NOMO-1 (cell line): Measurements from ENCODE around the gene MNT.

Experiments
- DNase-seq, 2 experiments: peaks; one replicate each; lab custom pipeline; 2025; ENCODE audit not compliant: unreplicated experiment in 2 of 2; lab: John Stamatoyannopoulos, UW

MNT gene

DNA sequence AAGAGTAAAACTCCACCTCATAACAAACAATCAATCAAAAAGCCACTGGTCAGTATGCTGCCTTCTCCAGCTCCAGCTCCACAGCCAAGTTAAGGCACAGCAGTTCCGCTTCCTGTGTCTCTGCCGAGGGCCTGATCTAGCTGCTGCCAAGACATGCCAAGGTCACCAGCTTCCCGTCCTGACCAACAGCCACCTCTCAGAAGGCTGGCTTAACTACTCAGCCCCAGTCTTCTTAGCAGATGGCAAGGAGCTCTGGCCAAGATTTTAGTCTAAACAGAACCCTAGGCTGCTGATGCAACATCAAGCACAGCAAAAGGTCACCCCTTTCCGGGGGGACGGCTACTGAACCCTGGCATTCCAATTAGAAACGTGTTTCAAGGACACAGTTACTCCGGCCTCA, 17.7 kb upstream of the MNT start:
- DNase-seq = no peak

DNA sequence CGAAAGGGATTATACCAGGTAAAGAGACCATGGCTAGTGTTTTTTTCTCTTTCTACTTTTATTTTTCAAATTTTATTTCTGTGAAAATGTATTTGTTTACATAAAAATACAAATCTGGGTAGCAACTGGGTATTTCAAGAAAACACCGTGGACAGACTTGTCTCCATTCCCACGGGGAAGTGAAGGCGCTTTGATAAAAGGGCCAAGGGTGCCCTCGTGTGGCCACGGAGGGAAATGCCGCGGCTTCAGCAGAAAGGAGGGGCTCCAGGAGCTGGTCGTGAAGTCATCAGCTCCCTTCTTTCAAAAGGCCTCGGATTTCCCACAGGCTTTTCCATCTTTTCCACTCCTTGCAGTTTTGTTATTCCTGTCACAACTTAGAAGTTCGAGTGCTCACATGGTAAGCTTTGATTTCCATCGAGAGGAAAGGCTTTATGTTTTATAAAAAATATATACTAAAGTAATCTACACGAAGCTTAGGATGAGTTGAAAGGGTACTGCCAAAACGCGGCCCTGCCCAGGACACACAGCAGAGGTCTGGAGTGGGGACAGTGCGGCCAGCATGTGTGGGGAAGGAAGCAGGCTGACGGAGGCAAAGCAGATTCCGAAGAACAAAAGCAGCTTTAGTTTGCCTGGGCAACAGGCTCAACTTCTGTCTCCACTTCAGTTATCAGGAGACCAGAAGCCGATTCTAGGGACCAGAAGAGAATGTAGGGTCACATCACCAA, 15.3 kb upstream of the MNT start:
- DNase-seq = peak; percentile 21 to 59

DNA sequence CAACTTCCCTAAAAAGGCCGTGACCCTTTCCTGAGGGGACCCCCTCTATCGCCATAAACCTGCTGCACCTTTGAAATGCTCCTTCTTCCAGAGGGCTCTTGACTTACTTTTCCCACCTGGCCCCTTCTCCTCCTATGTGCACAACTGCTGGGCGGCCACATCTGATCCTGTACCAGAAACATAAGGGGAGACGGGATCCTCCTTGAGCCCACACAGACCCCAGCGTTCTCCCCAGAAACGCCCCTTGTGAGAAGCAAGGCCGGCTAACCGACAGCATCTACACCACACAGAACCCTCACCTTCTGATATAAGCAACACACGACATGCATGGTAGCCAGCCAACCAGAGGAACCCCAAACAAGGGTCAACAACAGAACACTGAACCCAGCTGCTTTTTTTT, 14.2 kb upstream of the MNT start:
- no peak for DNase-seq

DNA sequence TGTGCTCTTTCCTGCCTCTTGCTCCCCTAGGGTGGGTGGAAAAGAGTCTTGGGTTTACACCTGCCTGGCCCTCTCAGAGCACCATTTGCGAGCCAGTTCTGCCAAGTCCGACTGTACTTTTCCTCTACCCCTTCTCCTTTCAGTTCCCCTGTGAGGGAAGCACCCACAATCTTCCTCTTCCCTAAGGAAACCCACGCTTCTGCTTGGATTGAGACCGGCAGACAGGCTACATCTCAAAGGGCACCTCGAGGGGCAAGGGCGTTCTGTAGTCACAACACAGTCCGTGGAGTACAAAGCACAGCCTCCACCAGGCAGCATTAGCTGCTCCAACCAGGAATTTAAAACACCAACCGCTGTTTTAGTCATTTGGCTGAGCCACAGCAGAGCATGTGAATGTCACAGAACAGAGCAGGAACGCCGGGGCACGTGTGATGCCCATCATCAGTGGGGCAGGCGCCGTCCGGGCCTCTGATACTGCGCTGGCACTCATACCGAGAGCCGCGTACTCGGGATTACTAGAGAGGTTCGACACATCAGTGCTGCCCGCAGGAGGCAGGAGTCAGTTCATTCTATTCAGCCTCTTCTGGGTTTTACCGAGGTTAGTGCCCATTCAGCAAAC, 13.7 kb upstream of the MNT start:
- DNase-seq = no peak

DNA sequence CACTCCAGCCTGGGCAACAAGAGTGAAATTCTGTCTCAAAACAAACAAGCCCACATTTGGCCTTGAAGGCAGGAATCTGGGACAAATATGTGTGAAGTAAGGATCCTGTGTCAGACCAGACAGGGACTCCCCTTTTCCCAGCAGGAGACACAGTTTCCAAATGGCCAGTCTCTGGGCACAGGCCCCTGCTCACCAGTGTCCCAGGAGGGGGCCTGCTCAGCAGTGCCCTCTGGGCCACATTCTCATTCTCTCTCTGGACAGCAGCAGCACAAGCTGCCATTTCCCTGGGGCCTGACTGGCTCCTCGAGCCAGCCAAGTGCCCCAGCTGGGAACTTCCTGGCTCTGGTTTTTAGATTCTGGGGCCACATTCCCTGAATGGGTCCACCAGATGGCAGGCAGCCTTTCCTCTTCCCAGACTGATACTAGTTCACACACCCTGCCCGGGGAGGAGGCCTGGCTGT, 11.7 kb upstream of the MNT start:
- no peak for DNase-seq

DNA sequence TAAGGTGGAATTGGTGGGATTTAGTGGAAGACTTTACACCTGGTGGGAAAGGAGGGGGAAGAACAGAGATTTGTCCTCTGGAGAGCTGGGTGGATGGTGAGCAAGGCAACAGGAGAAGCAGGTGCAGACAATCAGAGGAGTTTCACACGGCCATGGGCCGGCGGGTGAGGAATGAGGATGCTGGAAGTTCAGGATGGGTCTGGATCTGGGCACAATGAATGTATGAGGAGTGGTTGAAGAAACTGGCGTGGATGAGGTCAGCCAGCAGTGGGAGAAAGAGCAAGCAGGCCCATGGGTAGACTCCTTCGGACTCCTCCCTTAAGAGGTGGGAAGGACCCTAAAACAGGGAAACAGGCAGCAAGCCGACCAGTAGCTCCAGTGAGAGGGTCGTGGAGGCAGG, 10.1 kb upstream of the MNT start:
- DNase-seq = no peak

DNA sequence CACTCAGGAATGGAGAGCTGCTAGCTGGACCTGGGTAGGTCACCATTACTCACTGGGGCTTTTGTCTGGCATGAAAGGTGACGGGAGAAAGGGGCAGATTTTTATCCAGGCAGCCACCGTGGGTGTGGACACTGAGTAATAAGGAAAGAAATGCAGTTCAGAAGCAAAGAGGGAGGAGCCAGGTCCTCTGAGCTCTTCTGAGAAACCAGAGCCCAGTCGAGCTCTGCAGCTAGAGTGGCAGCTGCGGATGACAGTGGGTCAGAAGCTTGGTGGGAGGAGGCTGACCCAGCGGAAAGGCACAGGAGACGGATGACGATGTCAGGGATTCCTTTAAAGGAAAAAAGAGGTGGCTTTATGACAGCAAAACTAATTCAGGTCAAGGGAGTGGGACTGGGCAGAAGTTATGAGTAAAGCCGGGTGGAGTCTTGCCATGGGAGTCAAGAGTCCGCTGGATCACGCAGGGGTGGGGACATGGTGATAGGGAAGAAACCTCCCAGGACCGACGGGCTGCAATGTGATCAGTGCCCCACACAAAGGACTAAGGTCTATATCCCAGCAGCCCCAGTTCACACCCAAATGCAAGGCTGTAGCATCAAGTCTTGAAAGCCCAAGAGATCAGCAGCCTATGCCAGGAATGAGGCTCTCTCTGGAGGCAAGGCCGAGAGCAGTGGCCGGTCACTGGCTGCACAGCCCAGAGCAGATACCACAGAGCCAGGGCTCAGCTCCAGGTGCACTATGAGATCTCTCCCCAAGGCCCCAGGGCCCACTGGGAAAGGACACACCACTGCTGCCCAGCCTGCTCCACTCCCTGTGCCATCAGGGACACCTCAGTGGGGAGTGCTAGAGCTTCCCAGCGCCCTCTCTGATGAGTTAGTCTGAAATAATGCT, 6.3 kb upstream of the MNT start:
- DNase-seq = no peak

DNA sequence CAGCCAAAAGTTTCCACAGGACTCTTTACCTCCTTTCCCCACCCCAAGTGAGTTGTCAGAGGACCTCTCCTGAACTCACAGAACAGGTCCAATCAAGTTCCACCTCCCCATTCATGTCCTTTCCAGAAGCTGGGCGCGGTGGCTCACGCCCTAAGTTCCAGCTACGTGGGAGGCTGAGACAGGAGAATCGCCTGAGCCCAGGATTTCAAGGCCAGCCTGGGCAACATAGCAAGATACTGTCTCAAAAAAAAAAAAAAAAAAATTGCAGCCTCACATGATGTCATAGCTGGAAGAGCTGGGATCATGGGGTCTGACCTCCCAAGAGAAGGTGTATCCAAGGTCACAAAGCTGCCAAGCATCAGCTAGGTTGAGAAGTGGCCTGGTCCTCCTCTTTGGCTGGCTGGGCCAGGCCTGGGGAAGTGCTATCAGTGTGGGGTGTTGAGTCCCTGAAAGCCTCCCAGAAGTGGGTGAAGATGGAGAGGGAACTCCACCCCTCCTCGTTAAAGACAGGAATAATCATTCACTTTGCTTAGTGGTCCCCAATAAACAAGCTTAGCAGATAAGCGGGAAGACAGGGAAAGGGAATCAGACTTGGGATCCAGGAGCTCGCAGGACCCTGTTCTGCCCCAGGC, 5.5 kb upstream of the MNT start:
- no peak for DNase-seq

DNA sequence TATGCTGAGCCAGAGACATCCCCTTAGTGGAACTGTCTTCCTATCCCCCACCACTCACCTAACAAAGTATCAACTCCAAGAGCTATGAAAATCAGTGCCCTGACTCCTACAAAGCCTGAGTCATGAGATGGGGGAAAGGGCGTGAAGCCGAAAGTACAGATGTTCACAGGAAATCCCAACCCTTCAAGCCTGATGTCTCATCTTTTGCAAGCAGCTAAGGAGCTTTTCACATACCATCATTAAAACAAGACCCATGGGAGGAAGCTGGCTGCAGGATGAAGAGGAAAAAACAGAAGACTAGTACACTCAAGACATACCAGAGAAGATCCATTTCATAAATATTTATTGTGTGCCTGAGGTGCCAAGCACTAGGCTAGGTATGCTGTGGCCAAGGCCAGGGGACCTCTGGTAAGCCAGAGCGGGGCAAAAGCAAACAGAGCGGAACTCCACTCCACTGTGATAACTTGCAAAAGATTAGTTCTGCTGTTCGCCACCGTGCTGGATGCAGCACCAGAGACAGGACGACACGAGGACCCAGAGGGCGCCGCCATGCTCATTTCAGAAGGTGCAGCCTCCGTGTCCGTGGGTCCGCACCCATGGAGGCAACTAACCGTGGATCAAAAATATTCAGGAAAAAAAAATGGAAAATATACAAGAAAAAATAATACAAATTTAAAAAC, 4.5 kb upstream of the MNT start:
- no peak for DNase-seq

DNA sequence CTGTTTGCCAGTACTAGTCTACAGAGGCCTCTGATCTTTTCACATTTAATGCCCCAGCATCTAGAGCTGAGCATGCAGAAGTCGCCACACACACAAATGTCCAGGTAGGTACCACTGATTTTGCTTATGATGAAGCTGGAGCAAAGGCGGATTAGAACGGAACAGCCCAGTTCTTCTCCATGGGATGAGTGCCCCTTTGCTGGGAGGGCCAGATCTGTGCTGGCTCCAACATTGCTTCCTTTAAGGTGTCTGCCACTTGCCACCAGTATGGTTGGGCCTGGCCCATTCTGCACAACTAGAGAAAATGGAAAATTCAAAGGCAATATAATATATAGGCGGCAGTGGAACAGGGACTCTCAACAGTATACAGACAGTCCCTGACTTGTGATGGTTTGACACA, 2.2 kb upstream of the MNT start:
- DNase-seq = no peak

DNA sequence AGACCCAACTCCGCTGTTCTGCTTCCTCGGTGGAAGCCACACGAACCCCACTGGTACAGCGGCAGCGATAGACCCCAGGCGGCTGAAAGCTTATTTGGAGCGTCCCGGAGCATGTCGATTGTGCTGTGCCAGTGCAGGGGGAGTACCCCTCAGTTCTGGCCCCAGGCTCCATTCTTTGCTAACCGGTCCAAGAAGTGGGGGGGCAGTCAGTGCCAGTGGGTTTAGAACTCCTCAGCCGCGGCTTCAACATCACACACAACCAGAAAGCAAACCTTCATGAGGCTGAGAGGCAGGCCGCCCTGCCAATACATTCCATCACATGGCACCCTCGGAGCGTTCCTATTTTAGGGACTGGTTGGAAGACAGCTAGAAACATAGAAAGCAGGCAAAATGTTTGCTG, 1.7 kb upstream of the MNT start:
- DNase-seq = no peak

DNA sequence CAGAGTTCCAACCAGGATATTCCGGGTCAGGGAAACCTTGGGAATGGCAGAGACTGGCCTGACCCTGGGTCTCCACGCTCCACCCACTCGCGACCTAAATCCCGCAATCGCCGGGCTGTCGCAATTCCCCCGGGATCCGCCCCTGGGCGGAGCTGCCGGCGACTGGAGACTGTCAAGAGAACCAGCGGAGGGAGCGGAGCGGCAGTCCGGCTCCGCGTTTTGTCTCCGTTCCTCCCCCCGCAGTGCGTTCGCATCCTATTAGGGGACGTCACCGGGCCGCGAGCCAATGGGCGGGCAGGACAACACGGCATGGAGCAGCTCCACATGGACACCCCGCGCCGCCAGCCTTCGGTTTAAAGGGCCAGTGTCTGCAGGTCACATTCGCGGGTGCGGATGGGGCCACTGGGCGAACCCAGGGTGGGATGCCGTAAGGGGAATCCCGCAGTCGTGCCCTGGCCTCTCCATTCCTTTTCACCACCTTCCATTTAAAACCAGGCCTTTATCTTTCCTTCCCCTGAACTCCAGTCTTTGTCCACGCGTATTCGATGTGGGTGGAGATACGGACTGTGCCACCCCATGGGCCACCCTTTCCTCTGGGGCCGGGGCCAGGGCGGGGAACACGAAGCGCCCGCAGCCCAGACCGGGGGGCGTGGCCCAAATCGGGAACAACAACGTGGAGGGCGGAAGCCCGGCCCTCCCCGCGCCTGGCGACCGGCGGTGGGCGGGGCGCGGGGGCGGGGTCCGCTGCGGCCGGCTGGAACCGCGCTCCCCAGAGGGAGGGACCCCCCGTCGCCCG, 764 bp upstream of the MNT start:
- peak; percentile 96 to 98 for DNase-seq

DNA sequence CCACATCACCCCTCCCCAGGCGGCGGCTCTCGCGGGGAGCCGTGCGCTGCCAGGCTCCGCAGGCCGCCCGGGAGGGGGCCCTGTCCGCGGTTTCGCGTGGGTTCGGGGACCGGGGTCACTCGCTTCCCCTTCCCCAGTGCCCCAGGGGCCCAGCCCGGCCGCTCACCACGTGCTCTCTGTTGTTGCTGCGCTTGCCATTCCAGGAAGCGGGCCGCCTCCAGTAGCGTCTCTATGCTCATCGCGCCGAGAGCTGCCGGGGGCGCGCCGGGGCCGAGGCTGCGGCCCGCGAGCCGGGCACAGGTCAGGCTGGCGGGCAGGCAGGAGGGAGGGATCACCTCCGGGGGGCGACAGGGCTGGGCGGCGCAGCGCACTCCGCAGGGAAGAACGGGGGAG, 390 bp downstream of the MNT start:
- peak; percentile 34 to 54 for DNase-seq

DNA sequence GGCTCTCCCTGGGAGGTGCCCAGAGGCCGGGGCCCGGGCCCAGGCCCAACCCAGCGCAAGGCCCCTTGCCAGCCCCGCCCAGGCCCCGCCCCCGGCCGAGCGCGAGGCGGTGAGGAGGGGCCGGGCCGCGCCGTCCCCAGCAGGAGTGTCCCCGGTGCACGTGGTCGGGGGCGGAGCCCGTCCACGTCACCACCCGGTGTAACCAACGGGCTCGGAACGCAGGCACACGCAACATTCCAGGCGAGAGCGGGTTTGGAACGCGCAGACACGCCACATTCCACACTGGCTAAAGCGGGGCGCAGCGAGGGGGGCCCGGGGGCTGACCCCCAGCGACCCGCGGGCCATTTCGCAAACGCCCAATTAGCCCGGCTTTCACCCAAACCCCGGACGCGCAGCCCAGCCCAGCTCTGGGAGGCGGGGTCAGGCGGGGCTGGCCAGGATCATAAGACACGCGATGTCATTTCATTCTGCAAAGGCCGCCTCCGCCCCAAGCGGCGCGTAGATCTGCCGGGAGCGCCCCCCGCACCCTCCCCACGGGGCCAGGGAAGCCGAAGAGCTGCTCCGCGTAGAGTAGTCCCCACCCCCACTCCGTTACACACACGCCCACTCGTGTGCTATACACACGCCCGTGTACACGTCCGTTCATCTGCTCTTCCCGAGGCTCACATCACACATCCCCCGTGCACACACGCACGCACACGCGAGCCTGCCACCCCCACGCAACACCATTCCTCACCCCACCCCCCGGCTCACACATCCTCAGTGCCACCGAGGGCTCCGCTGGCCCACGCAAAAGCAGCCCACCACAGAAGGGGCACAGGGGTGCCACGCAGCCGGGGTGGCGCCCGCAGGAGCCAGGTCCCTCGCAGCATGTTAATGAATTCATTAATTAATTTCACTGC, 1.0 kb downstream of the MNT start:
- peak; percentile 90 to 97 for DNase-seq

DNA sequence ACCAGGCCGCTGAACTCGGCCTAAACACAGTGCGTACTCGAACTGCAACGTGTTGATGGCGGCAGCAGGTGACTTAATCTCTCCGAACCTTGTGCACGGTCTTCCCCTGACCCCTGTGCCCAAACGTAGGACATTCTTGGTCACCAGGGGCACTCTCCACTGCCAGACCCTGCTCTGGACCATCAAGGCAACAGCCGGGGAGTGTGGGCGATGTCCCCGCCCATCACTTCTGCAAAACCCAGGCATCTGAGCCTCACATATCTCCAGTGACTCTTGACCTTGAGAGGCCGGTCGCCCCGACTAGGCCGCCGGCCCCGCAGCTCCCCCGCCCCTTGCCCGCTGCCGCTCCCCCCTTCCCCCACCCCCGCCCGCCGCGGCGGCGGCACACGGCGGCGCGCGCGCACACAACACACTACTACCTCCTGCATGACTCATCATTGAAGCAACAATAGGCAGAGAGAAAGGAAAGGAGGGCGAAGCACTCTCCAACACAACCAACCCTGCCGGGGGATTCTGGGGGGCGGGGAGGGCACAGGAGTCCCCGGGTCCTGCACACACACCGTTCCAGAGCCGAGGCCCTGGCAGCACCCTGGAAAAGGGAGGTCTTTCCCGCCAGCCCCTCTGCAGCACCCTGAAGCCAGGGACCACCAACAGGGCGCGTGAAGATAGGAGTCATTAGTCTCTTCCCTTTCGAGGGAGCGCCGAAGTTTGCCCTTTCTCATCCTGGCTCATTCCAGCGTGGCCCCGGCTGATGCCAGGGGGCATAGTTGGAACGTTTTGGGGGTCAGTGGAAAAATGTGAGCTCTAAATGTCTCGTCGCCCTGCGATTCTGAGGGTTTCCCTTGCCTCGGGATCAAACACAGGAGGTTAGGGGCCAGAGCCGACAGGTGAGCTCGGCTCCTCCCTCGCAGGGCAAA, 1.9 kb downstream of the MNT start:
- peak; percentile 72 to 76 for DNase-seq

DNA sequence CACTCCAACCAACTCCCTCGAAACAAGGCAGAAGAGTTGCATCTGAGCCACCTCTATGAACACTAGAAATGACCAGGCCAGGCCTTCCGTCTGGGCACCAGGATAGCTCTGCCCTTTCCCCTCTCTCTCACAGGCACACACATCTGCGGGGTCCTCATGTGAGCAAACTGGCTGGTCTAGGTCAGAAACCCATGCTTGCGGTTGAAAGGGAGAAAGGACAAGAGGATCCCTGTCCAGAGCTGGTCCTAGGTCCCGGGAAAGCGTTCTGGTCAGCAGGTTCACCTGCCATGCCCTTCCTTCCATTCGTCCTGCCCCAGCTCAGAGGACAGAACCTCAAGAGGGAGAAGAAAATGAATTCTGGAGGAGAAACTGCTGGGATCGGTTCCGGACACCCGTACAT, 2.7 kb downstream of the MNT start:
- DNase-seq = no peak

DNA sequence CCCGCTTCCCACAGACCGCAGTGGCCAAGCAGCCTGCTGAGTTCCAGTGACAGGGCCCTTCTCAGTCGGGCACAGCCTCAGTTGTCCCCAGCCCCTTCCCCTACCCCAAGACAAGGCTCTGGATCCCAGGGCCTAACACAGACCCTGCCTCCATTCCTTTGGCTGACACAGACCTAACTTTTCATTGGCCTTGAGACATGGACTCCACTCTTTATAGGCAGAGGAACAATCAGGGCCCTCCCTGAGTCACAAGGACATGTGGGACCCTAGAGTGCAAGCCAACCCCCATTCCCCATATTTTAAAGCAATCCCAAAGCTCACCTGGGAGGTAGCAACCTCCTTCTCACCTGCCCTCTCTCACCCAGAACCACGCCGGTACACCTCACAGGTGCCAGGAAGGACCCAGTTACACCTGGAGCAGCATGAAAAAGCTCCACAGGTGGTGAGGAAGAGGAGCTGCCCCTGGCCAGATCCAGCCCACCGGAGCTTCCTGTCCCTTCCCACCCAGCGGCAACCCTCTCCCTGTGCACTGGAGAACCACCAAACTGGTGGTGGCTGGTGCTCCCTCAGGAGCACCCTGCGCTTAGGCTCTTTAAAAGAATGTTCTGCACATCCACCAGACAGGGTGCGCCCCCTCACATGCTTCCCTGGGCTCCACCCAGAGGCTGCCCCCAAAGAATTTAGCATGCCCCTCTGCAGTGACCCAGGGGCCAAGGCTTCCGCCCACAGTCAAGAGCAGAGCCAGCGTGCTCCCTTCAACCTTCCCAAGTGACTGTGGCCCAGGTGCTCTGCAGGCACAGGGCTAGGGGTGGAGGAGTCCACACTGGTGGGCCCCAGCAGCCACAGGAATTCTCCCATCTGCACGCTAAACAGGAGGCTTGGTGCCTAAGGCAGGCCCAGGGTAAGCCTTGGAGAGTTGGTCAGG, 3.4 kb downstream of the MNT start:
- no peak for DNase-seq
